ENCODE data around the gene DAPP1. TPM values are rescaled to one million over a fixed set of nuclear protein-coding genes. Genes with fewer than 3 reads are reported as not detected.

Gene DAPP1
- total RNA-seq, 1 experiment from 2014 or later: not detected

- Mint-ChIP-seq H3K27me3 (ENCODE audit: low read depth) (no peaks in the 10 kb centered on the region; the same call in 1 of the 2 replicates), H3K9me3 (no peaks in the 10 kb centered on the region), H3K27ac (no peak overlapping the region), H3K4me3 (no peak overlapping the region), H3K4me1 (no peaks in the 10 kb centered on the region), H3K36me3 (no peaks in the 10 kb centered on the region)
- ChIA-PET CTCF (no interaction called here), POLR2A (no interaction called here)
- TF ChIP-seq MXD4 (CRISPR knock-in tag; IDR thresholded peaks at IDR 0.05; ENCODE audit: borderline replicate concordance) (no peak), AFF4 (CRISPR knock-in tag; IDR thresholded peaks at IDR 0.05; ENCODE audit: borderline replicate concordance) (no peak), RORB (CRISPR knock-in tag; IDR thresholded peaks at IDR 0.05) (no peak)
- ATAC-seq: no peak
- no peak for DNase-seq (ENCODE audit: low spot score)
These were observed 16.1 kb downstream of the DAPP1 start for GRCh38 chr4:99832758-99833157.

GRCh38 chr4:99833756-99834155, 17.1 kb downstream of the DAPP1 start:
- H3K4me3 Mint-ChIP-seq: no peak overlapping the region
- ChIA-PET CTCF (no interaction called here), POLR2A (no interaction called here)
- H3K4me1 Mint-ChIP-seq: no peaks in the 10 kb centered on the region
- H3K27ac Mint-ChIP-seq: no peak overlapping the region
- DNase-seq (ENCODE audit: low spot score) (no peak), ATAC-seq (no peak)
- H3K27me3 Mint-ChIP-seq (ENCODE audit: low read depth): no peaks in the 10 kb centered on the region; the same call in 1 of the 2 replicates
- no peaks in the 10 kb centered on the region for H3K9me3 Mint-ChIP-seq
- H3K36me3 Mint-ChIP-seq: no peaks in the 10 kb centered on the region
- TF ChIP-seq AFF4 (CRISPR knock-in tag; IDR thresholded peaks at IDR 0.05; ENCODE audit: borderline replicate concordance) (no peak), JAZF1 (CRISPR knock-in tag; IDR thresholded peaks at IDR 0.05) (no peak), IRF2 (CRISPR knock-in tag; IDR thresholded peaks at IDR 0.05; ENCODE audit: borderline replicate concordance, low read depth) (no peak), ARID4B (CRISPR knock-in tag; IDR thresholded peaks at IDR 0.05; ENCODE audit: borderline replicate concordance) (no peak), KAT7 (CRISPR knock-in tag; IDR thresholded peaks at IDR 0.05; ENCODE audit: borderline replicate concordance) (no peak), MAX (CRISPR knock-in tag; IDR thresholded peaks at IDR 0.05) (no peak), USF2 (CRISPR knock-in tag; IDR thresholded peaks at IDR 0.05) (no peak), TEAD1 (CRISPR knock-in tag; IDR thresholded peaks at IDR 0.05) (no peak), MLX (CRISPR knock-in tag; IDR thresholded peaks at IDR 0.05) (no peak), ZNF317 (CRISPR knock-in tag; IDR thresholded peaks at IDR 0.05; ENCODE audit: borderline replicate concordance, low read depth) (no peak), E2F4 (CRISPR knock-in tag; IDR thresholded peaks at IDR 0.05; ENCODE audit: borderline replicate concordance, low read depth) (no peak), SOX15 (CRISPR knock-in tag; IDR thresholded peaks at IDR 0.05) (no peak)
